GM21367 (cell line): Measurements from ENCODE around the gene SH3RF3.
A peak's percentile ranks its signal among the peaks of the same experiment; 100 is the strongest.
"Not testable (repeated sequence)": the region's sequence is repeated elsewhere in the genome, so short reads cannot be mapped to it uniquely, and the experiment has no call there.

Experiments used
- ATAC-seq: cut with Tn5 transposase; IDR thresholded peaks from one replicate; pipeline ENCODE4 v1.9.1; 2021; ENCODE audit not compliant: unreplicated experiment

Gene SH3RF3

DNA sequence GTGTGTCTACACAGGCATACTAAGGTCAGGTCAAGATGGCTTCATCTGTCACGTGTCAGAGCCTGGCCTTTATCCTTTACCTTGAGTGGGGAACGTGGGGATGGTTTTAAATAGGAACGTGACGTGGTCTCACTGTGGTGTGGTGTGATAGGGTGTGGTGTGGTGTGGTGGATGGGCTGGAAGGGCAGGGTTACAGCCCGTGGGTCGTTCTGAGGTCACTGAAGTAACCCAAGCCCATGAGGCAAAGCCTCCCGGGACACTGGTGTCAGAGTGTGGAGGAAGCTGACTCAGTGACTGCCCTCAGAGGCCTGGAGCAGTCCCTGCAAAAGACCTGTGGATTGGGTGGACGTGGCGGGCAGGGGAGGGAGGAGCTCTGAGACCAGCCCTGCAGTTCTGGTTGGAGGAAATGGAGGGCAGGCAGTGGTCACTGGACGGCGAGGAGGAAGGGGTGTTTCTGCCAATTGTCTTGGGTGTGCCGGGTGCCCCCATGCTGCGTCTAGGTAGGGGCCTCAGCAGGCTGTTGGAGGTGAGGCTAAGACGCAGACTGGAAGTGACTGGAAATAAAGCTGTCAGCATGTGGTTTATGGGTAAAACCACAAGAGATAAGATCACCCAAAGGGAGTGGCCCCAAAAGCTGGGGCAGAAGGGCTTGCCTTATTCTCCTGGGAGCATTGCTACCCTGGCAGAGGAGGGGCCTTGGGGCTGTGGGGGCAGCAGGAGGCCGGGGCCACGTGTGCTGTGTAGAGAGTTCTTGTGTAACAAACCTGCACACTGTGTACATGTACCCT is 84.8 kb downstream of the SH3RF3 start:
- ATAC-seq = peak; percentile 56

DNA sequence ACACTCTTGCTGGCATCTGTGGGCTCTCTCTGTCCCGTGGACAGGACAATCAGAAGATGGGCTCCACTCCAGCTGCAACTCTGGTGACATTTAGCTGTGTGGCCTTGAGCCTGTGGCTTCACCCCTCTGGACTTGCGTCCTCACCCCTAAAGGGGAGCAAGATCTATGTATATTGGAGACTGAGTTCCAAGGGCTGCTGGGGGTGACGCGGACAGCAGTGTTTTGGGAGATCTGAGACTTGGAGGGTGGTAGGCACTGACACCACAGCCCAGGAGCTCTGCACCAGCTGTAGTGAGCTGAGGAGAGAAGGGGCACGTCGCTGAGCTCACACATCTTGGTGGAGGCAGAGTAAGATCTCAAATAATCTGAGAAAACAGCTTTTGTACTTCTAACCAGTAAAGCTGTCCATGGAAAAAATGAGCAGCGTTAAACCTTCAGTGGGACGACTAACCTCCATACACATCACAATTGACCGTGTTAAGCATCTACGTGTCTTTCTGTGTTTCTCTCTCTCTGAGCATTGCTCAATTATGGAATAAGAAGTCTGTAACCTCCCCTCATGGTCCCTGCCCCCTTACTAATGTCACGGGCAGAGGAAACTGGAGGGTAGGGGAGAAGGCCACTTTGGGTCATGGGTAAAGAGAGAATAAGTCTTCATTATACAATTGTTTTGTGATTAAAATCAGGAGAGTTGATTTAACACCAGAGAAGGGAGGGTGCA is 85.8 kb downstream of the SH3RF3 start:
- ATAC-seq = no peak

DNA sequence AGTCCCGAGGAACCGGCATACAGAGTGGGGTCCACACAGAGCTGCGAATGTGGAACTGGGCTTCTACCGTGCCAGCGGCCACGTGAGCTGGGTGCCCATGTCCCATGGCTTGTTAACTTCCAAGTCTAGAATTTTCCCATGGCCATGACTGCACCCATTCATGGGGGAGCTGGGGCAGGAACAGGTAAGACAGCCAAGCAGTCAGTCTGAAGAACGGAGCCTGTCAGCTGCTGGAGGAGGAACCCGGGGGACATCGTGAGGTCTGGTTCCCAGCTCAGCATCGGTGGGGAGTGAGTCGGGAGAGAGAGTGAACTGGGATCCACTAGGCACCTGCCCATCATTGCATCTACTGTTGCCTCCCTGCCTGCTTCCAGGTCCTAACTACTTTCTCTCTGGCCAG is 86.9 kb downstream of the SH3RF3 start:
- no peak for ATAC-seq

DNA sequence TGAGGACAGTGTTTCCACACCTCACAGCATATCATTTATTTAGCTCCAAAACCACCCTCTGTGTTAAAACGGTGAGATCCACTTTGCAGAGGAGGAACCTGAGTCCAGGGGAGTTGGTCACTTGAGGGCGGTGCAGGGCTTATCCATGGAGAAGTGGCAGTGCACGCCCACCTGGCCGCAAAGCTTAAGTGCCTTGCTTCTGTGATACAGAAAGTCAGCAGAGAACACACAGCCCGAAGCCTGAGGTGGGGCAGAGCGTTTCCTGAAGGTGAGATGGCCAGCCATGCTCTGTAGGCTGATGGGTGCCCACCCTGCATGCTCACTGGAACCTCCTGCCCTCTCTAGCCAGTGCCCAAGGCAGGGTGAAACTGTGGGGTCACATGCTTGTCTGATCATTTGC is 87.3 kb downstream of the SH3RF3 start:
- no peak for ATAC-seq

DNA sequence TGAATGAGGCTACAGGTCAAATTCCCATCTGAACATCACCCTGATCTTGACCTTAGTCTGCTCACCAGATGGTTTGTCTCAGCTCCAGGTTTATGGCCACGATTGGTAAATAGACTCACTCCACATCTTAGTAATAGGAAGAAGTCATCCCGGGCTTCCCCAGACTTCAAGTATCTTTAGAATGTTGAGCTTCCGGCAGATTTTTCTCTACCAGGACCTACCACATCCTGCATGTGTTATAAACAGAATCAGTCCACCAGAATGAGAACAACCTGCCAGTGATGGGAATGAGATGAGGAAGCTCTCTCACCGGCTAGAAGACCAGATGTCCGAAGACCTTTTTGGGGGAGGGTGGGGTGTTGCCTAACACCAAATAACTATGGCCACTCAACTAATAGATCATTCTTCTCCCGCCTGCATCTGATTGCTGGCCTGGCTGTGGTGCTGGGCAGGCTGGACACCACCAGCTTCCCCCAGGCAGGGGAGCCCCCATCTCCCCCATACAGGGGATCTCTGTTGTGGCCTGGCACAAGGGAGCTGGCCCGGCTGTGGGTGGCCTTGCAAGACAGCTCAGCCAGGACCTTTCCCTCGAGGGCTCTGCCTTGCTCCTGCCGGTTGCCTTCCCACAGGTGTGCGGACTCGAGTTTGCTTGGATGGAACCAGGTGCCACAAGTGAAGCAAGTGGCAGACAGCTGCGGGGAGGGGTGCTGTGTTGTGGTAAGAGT is 88.5 kb downstream of the SH3RF3 start:
- ATAC-seq = no peak

DNA sequence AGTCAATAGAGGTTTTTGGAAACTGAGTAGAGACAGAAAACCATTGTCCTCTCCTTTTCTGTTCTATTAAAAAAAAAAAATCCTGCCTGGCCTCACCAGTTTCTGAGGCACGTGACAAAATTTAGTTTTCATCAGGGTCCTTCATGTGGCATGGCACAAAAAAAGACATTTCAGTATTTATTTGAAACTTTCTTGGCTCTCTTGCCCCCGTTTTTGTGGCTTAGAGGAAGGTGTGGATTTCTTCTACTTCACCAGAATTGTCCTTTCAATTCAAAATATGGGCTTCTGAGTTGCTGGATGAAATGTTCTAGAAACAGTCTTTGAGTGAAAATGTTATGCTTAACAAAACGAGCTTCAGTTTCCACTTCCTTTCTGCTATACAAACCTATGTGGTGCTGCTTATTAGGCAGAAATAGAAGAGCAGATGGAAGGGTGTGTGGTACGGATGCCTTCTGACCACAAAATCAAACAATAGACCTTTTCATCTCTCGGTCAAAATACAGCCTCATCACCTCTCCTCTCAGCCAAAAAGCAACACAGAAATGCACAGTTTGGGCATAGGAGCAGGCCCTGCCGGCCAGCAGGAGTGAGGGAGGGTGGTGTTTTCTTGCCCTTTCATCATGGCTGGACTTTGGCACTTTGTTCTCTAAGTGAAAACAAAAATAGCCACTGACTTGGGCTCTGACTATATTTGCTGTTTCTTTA is 89.2 kb downstream of the SH3RF3 start:
- peak; percentile 48 for ATAC-seq

DNA sequence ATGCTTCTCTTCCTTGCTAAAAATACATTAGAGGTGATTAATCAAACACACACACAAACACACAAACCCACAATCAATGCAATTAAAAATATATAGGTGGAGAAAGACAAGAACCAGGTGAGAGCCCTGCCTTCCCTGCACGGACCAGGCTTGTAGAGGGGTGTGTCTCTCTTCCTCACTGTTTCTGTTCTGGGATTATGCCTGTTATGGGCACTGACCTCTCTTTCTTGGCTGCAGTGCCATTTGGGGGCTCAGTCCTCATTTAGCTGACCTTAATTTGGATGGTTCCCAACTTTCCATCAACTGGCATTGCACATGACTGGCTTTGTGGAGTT is 89.8 kb downstream of the SH3RF3 start:
- no peak for ATAC-seq

DNA sequence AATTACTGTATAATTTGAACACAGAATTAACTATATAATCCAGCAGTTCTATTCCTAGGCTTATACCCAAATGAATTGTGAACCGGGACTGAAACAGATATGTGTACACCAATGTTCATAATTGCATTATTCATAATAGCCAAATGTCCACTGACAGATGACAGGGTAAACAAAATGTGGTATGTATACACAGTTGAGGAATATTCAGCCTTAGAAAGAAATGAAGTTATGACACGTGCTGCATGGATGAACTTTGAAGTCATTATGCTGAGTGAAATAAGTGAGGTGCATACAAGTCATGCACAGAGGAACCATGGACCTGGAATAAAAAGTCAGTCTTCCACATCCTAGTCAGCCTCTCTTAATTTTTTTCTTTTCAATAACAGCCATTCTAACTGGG is 91.9 kb downstream of the SH3RF3 start:
- ATAC-seq = no peak

DNA sequence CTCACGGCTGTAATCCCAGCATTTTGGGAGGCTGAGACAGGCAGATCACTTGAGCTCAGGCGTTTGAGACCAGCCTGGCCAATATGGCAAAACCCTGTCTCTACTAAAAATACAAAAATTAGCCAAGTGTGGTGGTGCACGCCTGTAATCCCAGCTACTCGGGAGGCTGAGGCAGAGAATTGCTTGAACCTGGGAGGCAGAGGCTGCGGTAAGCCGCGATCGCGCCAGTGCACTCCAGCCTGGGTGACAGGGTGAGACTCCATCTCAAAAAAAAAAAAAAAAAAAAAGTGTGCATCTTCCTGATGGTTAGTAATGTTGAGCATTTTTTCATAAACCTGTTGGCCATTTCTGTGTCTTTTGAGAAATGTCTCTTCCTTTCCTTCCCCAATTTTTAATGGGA is 92.3 kb downstream of the SH3RF3 start:
- ATAC-seq = not testable (repeated sequence)

DNA sequence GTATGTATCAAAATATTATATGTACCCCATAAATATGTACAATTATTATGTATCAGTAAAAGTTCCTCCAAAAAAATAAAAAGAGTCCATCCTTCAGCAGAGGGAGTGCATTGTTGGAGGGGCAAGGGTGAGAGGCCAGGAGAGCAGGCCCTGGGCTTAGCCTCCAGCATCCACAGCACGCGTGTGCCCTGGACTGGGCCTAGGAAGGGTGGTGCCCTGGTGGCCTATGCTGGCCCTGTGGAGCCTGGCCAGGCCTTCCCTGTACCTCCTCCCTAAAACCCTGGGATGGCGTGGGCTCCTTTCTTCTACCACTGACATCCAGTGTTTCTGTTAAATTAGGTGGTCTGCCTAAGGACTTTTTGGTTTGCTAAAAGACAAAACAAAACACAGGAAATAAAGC is 93.4 kb downstream of the SH3RF3 start:
- ATAC-seq = no peak

DNA sequence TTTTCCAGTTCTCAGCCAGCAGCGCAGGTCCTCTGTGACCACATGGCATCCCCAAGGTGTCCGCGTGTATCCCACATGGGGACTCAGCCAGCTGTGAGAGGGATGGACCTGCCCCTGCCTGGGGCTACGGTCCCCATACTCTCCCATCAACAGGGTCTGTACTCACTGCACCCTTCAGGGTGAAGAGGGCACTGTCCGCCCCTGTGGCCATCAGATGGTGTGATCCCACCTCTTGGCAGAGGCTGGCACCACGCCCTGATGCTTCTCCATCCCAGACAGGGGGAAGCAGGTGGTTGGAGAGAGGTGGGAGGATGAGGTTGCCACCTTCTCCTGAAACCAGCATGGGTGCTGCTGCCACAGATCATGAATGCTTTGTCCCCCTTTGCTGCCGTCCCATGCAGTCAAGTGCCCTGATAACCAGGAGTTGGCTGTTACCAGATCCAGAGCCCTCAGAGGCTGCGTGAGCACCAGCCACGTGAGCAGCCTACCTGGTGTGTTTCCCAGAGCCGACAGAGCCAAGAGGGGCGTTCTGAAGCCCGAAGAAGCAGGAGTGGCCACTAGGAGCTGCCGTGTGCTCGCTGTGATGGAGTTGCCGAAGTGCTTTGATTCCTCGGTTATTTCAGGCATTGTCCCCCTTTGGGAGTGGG is 93.9 kb downstream of the SH3RF3 start:
- no peak for ATAC-seq

DNA sequence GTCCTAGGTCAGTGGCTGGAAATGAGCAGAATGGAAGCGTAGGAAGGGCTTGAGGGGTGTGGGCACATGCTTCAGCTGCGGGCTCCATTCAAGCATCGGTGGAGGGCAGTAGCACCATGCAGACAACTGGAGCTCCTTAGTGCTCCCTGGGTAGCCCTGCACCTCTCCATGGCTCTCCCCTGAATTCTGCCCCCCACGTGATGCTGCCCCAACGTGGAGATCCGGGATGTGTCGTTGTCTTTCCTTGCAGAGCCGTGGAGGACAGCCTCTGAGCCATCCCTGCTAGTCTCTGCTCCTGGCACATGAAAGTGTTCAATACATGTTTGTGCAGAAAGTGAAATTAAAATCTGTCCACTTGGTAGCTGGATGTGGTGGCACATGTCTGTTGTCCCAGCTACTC is 94.5 kb downstream of the SH3RF3 start:
- ATAC-seq = no peak

DNA sequence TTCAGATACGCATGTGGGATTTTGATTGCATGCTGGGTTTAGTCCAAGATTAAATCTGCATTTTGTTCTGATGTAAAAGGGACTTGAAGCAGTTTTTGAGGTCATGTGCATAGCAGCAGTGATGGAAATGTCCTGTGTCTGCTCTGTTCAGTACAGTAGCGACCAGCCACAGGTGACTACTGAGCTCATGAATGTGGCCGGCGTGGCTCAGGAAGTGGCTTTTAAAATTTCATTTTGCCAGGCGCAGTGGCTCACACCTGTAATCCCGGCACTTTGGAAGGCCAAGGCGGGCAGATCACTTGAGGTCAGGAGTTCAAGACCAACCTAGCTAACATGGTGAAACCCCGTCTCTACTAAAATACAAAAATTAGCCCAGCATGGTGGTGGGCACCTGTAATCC is 95.3 kb downstream of the SH3RF3 start:
- ATAC-seq = not testable (repeated sequence)

DNA sequence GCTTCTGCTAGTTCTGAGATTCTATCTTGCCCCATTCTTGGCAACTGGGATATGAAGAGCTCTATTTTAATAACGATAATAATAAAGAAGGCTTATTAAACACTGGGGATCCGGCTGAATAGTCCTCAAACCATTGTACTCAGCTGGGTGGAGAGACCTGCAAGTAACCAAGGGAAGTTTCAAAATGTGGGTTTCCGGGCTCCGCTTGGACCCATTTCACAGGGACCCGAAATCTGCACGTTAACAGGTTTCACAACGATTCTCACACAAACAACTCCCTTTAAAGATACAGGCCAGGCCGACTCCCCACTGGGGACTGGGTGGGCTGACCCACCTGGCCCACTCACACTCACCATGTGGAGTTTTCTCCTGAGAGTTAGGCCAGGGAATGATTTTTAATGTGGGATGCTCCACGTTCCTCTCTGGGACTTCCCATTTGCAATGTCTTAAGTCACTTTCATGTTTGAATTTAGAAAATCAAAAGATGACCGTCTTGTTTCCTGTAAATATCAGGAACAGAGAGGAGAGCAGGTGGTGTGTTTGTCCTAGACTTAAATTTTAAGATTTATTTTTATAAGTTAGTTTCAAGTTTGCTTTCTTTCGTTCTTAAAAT is 96.3 kb downstream of the SH3RF3 start:
- ATAC-seq = no peak

DNA sequence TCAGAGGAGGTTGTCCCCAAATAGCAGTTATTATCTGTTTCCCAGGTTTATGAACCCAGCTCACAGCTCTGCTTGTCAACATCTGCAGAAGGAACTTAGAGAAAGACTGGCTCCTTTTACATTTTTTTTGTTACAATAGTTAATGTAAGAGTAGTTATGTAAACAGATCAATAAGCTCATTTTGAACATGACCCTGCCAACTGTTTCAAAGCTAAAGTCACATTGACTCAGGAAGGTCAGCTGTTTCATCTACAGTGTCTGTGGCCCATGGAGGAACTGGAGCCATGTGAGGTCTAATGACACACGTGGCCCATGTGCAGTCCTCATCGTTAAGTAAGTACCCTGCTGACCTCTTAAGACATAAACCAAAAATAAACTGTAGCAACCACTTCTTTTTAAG is 97.1 kb downstream of the SH3RF3 start:
- ATAC-seq = no peak

DNA sequence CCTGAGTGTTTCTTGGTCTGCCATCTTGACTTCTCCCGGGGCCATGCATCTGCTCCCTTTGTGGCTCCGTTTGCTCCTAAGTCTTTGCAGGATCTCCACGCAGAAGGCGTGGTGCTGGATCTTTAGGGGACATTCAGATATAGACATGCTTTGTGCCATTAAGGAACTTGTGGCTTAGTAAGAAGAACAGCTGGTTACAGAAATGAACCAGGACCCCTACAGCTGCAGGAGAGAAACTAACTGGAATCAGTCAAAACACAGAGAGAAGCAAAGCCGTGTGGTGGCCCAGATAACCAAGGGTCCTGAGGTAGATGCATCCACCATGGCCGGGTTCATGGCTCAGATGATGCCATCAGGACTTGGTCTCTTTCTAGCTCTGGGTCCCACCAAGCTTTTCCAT is 97.6 kb downstream of the SH3RF3 start:
- ATAC-seq = no peak

DNA sequence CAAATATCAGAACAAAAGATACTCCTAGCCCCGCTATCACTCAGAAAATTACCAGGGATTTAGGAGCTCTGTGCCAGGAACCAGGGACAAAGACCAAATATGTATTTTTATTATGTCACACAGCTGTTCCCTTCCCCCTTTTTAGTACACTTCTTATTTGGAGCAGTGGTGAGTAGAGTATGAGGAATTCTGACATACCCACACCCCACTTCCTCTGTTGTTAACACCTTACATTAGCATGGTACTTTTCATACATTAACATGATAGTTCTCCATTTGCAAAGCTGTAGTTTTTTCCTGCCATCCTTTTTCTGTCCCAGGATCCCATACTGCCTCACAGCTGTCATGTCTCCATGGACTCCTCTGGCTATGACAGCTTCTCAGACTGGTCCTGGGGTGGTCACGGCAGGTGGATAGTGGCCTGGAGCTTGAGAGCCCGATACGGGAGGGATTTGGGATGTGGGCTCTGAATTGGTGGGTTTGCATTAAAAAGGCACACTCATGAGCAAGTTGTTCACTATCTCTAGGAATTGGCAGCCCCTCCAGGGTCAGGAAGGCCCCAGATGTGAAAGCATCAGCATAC is 100.2 kb downstream of the SH3RF3 start:
- no peak for ATAC-seq

DNA sequence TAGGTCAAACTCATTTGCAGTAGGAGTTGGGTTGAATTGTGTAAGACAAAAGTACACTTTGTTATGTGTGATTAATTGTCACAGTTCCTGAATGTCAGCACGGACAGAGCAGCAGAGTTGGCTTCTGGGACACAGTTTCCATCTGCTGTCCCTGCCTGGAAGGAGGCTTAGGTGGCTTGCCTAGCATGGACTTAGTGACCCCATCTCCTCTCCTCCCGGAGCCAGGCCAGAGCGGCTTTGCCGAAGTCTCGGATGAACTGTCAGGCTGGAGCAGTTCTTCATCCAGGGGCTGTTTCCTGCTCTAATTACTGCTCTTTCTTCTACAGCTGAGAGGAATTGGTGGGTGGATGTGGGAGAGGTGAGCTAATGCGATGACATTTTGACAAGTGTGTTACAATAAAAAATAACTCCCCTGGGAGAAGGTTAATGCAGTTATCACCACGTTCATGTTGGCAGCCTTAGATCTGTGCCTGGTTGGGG is 102.0 kb downstream of the SH3RF3 start:
- ATAC-seq = no peak

DNA sequence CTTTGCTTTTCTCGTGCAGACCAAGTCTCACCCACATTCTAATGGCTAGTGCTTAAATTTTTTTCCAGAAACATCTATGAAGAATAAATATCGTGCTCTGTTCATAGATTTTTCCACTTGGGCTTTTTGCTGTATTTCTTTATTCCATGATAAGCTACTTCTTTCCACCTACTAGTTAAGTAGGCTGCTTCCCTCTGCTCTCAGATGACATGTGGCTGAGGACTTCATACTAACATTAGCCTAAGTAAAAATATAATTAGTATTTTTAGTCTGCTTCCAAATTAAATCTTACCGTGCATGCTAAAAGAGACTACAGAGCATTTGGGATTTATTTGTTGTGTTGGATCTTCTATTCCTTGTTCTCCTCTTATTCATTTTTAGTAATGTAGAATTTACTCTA is 102.4 kb downstream of the SH3RF3 start:
- no peak for ATAC-seq
